HEK293 (cell line): ENCODE data around the gene ZNF423.

Experiments used
- TCF7L2 ChIP-seq: IDR thresholded peaks from 2 replicates; pipeline ENCODE4 v1.6.1; 2011; ENCODE audit warnings: low read depth, mild to moderate bottlenecking, inconsistent platforms, low read length, moderate library complexity, borderline replicate concordance
- ZEB2 ChIP-seq: fragments of 450-650 bp; formaldehyde crosslinking; IDR thresholded peaks from 2 replicates; pipeline ENCODE4 v1.5.1; 2016; ENCODE audit warnings: missing biosample characterization, missing genetic modification characterization
- ZNF211 ChIP-seq: fragments of 450-650 bp; formaldehyde crosslinking; IDR thresholded peaks from 2 replicates; pipeline ENCODE4 v1.5.1; 2016; ENCODE audit warnings: low read depth, missing biosample characterization, missing genetic modification characterization
- ZNF76 ChIP-seq: fragments of 450-650 bp; formaldehyde crosslinking; IDR thresholded peaks from 2 replicates; pipeline ENCODE4; 2016; ENCODE audit warnings: low read depth, missing biosample characterization, missing genetic modification characterization, borderline replicate concordance
- TF ChIP-seq, protein P1 (sequence below): fragments of 450-650 bp; formaldehyde crosslinking; IDR thresholded peaks from 2 replicates; pipeline ENCODE4 v1.5.1; 2016; ENCODE audit warnings: missing biosample characterization, missing genetic modification characterization
- TF ChIP-seq, protein P2 (sequence below): fragments of 450-650 bp; IDR thresholded peaks from 2 replicates; pipeline ENCODE4 v1.5.1; 2018; ENCODE audit warnings: missing biosample characterization, missing genetic modification characterization
- TF ChIP-seq, protein P3 (sequence below): fragments of 450-650 bp; formaldehyde crosslinking; IDR thresholded peaks from 2 replicates; pipeline ENCODE4 v1.5.1; 2016; ENCODE audit warnings: missing biosample characterization, missing genetic modification characterization, low read depth
- TF ChIP-seq, protein P4 (sequence below): fragments of 450-650 bp; formaldehyde crosslinking; IDR thresholded peaks from 2 replicates; pipeline ENCODE4 v1.5.1; 2016; ENCODE audit warnings: missing biosample characterization, missing genetic modification characterization

DNA sequence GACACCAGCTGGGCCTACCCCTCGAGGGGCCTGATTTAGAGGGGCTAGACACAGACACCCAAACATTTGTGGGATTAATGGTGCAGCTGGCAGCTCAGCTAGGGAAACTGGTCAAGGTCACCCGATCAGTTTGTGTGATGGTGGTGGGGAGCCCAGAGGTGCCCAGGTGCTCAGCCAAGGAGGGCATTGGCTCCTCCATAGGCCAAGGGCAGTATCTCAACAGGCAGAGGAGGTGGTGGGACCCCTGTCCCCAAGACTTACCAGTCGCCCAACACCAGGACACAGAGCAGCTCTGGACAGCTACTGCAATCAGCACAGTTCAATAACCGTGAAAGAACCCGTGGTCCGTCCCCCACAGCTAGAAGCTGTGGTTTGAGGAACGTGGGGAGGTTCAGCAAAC lies 361.4 kb downstream of the ZNF423 start:
- TF ChIP-seq ZNF211 (tag by site-specific recombination), result no peak
- TF ChIP-seq, protein P1, sequence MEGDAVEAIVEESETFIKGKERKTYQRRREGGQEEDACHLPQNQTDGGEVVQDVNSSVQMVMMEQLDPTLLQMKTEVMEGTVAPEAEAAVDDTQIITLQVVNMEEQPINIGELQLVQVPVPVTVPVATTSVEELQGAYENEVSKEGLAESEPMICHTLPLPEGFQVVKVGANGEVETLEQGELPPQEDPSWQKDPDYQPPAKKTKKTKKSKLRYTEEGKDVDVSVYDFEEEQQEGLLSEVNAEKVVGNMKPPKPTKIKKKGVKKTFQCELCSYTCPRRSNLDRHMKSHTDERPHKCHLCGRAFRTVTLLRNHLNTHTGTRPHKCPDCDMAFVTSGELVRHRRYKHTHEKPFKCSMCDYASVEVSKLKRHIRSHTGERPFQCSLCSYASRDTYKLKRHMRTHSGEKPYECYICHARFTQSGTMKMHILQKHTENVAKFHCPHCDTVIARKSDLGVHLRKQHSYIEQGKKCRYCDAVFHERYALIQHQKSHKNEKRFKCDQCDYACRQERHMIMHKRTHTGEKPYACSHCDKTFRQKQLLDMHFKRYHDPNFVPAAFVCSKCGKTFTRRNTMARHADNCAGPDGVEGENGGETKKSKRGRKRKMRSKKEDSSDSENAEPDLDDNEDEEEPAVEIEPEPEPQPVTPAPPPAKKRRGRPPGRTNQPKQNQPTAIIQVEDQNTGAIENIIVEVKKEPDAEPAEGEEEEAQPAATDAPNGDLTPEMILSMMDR (tag by site-specific recombination), result no peak
- TF ChIP-seq, protein P2, sequence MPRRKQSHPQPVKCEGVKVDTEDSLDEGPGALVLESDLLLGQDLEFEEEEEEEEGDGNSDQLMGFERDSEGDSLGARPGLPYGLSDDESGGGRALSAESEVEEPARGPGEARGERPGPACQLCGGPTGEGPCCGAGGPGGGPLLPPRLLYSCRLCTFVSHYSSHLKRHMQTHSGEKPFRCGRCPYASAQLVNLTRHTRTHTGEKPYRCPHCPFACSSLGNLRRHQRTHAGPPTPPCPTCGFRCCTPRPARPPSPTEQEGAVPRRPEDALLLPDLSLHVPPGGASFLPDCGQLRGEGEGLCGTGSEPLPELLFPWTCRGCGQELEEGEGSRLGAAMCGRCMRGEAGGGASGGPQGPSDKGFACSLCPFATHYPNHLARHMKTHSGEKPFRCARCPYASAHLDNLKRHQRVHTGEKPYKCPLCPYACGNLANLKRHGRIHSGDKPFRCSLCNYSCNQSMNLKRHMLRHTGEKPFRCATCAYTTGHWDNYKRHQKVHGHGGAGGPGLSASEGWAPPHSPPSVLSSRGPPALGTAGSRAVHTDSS, result no peak
- TF ChIP-seq, protein P3, sequence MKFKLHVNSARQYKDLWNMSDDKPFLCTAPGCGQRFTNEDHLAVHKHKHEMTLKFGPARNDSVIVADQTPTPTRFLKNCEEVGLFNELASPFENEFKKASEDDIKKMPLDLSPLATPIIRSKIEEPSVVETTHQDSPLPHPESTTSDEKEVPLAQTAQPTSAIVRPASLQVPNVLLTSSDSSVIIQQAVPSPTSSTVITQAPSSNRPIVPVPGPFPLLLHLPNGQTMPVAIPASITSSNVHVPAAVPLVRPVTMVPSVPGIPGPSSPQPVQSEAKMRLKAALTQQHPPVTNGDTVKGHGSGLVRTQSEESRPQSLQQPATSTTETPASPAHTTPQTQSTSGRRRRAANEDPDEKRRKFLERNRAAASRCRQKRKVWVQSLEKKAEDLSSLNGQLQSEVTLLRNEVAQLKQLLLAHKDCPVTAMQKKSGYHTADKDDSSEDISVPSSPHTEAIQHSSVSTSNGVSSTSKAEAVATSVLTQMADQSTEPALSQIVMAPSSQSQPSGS (tag by site-specific recombination), result no peak
- TF ChIP-seq ZEB2, result no peak
- no peak for TF ChIP-seq ZNF76 (tag by site-specific recombination)
- TF ChIP-seq, protein P4, sequence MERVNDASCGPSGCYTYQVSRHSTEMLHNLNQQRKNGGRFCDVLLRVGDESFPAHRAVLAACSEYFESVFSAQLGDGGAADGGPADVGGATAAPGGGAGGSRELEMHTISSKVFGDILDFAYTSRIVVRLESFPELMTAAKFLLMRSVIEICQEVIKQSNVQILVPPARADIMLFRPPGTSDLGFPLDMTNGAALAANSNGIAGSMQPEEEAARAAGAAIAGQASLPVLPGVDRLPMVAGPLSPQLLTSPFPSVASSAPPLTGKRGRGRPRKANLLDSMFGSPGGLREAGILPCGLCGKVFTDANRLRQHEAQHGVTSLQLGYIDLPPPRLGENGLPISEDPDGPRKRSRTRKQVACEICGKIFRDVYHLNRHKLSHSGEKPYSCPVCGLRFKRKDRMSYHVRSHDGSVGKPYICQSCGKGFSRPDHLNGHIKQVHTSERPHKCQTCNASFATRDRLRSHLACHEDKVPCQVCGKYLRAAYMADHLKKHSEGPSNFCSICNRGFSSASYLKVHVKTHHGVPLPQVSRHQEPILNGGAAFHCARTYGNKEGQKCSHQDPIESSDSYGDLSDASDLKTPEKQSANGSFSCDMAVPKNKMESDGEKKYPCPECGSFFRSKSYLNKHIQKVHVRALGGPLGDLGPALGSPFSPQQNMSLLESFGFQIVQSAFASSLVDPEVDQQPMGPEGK (tag by site-specific recombination), result no peak
- TF ChIP-seq TCF7L2, result no peak
